Measurements from ENCODE around the gene L3MBTL3. TPM values are rescaled to one million over a fixed set of nuclear protein-coding genes. Genes with fewer than 3 reads are reported as not detected.

L3MBTL3 gene
- total RNA-seq, 1 donor from 2014 or later, result 22.2 TPM

DNA sequence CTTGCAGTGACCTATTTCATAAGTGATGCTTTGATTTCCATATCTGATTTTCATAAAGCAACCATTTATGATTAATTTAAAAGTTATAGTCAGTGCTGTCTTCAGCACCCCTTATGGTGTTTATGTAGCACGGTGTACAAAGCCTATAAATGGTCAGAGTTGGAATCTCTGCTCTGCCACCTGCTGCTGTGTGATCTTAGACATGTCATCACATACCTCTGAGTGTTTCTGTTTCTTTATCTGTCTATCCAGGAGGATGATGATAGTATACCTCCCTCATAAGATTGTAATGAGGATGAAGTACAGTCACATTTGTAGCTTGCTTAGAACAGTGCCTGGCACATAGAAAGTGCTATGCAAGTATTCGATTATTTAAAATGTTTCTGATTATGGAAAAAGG is 103.9 kb downstream of the L3MBTL3 start:
- H3K27ac ChIP-seq (ENCODE audit: low read depth, low read length), result no peak overlapping the region
- peaks cover 4% of the 10 kb centered on the region for H3K36me3 Mint-ChIP-seq (ENCODE audit: low read depth, unreplicated experiment)
- H3K27me3 Mint-ChIP-seq (ENCODE audit: low read depth, unreplicated experiment), result no peaks in the 10 kb centered on the region
- no peaks in the 10 kb centered on the region for H3K36me3 ChIP-seq (ENCODE audit: insufficient read depth, low read length)
- no peak overlapping the region for H3K4me2 ChIP-seq (ENCODE audit: low read length)
- no peak for TF ChIP-seq EZH2 (IDR thresholded peaks at IDR 0.05; ENCODE audit: insufficient read depth, low read length)
- TF ChIP-seq, protein P1, sequence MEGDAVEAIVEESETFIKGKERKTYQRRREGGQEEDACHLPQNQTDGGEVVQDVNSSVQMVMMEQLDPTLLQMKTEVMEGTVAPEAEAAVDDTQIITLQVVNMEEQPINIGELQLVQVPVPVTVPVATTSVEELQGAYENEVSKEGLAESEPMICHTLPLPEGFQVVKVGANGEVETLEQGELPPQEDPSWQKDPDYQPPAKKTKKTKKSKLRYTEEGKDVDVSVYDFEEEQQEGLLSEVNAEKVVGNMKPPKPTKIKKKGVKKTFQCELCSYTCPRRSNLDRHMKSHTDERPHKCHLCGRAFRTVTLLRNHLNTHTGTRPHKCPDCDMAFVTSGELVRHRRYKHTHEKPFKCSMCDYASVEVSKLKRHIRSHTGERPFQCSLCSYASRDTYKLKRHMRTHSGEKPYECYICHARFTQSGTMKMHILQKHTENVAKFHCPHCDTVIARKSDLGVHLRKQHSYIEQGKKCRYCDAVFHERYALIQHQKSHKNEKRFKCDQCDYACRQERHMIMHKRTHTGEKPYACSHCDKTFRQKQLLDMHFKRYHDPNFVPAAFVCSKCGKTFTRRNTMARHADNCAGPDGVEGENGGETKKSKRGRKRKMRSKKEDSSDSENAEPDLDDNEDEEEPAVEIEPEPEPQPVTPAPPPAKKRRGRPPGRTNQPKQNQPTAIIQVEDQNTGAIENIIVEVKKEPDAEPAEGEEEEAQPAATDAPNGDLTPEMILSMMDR (IDR thresholded peaks at IDR 0.05; ENCODE audit: insufficient read depth, low read depth, low read length), result no peak
- no peak overlapping the region for H2AFZ ChIP-seq (ENCODE audit: low read depth, low read length)
- H3K27me3 ChIP-seq (ENCODE audit: insufficient read depth, low read length), result no peaks in the 10 kb centered on the region
- DNase-seq (ENCODE audit: low read depth) (no peak), FAIRE-seq (no peak)
- H3K9me3 ChIP-seq (ENCODE audit: insufficient read depth, low read depth, low read length), result no peaks in the 10 kb centered on the region
- H3K4me3 ChIP-seq (ENCODE audit: insufficient read depth, low read depth, low read length), result no peak overlapping the region
- H3K27ac Mint-ChIP-seq (ENCODE audit: unreplicated experiment), result no peak overlapping the region
- no peaks in the 10 kb centered on the region for H3K9me3 Mint-ChIP-seq (ENCODE audit: unreplicated experiment)
- no peaks in the 10 kb centered on the region for H3K4me1 ChIP-seq (ENCODE audit: insufficient read depth, low read length)
- no peak overlapping the region for H3K4me3 Mint-ChIP-seq (ENCODE audit: unreplicated experiment)
- H3K4me1 Mint-ChIP-seq (ENCODE audit: low read depth, unreplicated experiment), result peaks cover 2% of the 10 kb centered on the region
- no peak overlapping the region for H3K9ac ChIP-seq (ENCODE audit: low read length)
- H3K79me2 ChIP-seq (ENCODE audit: insufficient read depth, low read length), result no peaks in the 10 kb centered on the region
- no peaks in the 10 kb centered on the region for H4K20me1 ChIP-seq (ENCODE audit: insufficient read depth, low read length)

- Histone ChIP-seq H3K4me2 (ENCODE audit: low read length) (no peak overlapping the region), H2AFZ (ENCODE audit: low read depth, low read length) (no peak overlapping the region), H3K27ac (ENCODE audit: low read depth, low read length) (no peak overlapping the region), H3K4me3 (ENCODE audit: insufficient read depth, low read depth, low read length) (no peak overlapping the region), H3K4me1 (ENCODE audit: insufficient read depth, low read length) (peaks cover 10% of the 10 kb centered on the region), H3K9ac (ENCODE audit: low read length) (no peak overlapping the region), H3K36me3 (ENCODE audit: insufficient read depth, low read length) (no peaks in the 10 kb centered on the region), H3K9me3 (ENCODE audit: insufficient read depth, low read depth, low read length) (no peaks in the 10 kb centered on the region), H4K20me1 (ENCODE audit: insufficient read depth, low read length) (no peaks in the 10 kb centered on the region), H3K27me3 (ENCODE audit: insufficient read depth, low read length) (no peaks in the 10 kb centered on the region), H3K79me2 (ENCODE audit: insufficient read depth, low read length) (no peaks in the 10 kb centered on the region)
- no peak for DNase-seq (ENCODE audit: low read depth)
- Mint-ChIP-seq H3K9me3 (ENCODE audit: unreplicated experiment) (no peaks in the 10 kb centered on the region), H3K27me3 (ENCODE audit: low read depth, unreplicated experiment) (no peaks in the 10 kb centered on the region), H3K27ac (ENCODE audit: unreplicated experiment) (no peak overlapping the region), H3K4me1 (ENCODE audit: low read depth, unreplicated experiment) (peaks cover 7% of the 10 kb centered on the region), H3K4me3 (ENCODE audit: unreplicated experiment) (no peak overlapping the region), H3K36me3 (ENCODE audit: low read depth, unreplicated experiment) (peaks cover 5% of the 10 kb centered on the region)
- FAIRE-seq, result no peak
- no peak for TF ChIP-seq EZH2 (IDR thresholded peaks at IDR 0.05; ENCODE audit: insufficient read depth, low read length)
- TF ChIP-seq, protein P1 (IDR thresholded peaks at IDR 0.05; ENCODE audit: insufficient read depth, low read depth, low read length), result no peak
Observed at GRCh38 chr6:130127195-130127594, 108.8 kb downstream of the L3MBTL3 start.

DNA sequence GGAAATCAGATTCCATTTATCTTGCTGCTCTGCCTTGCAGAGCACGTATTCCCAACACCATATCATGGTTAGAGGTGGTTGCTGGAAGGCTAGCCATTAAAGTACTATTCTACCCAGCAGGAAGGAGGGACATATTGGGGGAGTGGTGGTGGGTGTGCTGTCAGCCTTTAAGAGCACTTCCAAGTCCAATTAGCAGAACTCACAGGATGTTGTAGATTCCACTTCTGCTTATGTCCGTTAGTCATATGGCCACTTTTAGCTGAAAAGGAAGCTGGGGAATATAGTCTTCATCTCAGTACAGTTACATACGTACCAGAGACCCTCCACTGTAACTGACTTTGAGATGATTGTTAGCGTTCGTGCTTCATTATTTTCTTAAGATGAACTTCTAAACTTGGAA is 109.9 kb downstream of the L3MBTL3 start:
- no peaks in the 10 kb centered on the region for H3K27me3 Mint-ChIP-seq (ENCODE audit: low read depth, unreplicated experiment)
- no peak for FAIRE-seq
- Histone ChIP-seq H4K20me1 (ENCODE audit: insufficient read depth, low read length) (no peaks in the 10 kb centered on the region), H3K9me3 (ENCODE audit: insufficient read depth, low read depth, low read length) (no peaks in the 10 kb centered on the region), H3K4me2 (ENCODE audit: low read length) (no peak overlapping the region), H3K4me3 (ENCODE audit: insufficient read depth, low read depth, low read length) (no peak overlapping the region), H2AFZ (ENCODE audit: low read depth, low read length) (no peak overlapping the region), H3K79me2 (ENCODE audit: insufficient read depth, low read length) (no peaks in the 10 kb centered on the region), H3K36me3 (ENCODE audit: insufficient read depth, low read length) (no peaks in the 10 kb centered on the region), H3K9ac (ENCODE audit: low read length) (no peak overlapping the region), H3K27ac (ENCODE audit: low read depth, low read length) (no peak overlapping the region), H3K27me3 (ENCODE audit: insufficient read depth, low read length) (no peaks in the 10 kb centered on the region), H3K4me1 (ENCODE audit: insufficient read depth, low read length) (peaks cover 10% of the 10 kb centered on the region)
- H3K27ac Mint-ChIP-seq (ENCODE audit: unreplicated experiment), result no peak overlapping the region
- no peaks in the 10 kb centered on the region for H3K9me3 Mint-ChIP-seq (ENCODE audit: unreplicated experiment)
- no peak overlapping the region for H3K4me3 Mint-ChIP-seq (ENCODE audit: unreplicated experiment)
- TF ChIP-seq, protein P1 (IDR thresholded peaks at IDR 0.05; ENCODE audit: insufficient read depth, low read depth, low read length), result no peak
- TF ChIP-seq EZH2 (IDR thresholded peaks at IDR 0.05; ENCODE audit: insufficient read depth, low read length), result no peak
- DNase-seq (ENCODE audit: low read depth), result no peak
- peaks cover 8% of the 10 kb centered on the region for H3K4me1 Mint-ChIP-seq (ENCODE audit: low read depth, unreplicated experiment)
- H3K36me3 Mint-ChIP-seq (ENCODE audit: low read depth, unreplicated experiment), result peaks cover 5% of the 10 kb centered on the region

All from astrocyte (in vitro differentiated cells and primary cell).